Measurements from ENCODE around the gene IRF5.

DNA sequence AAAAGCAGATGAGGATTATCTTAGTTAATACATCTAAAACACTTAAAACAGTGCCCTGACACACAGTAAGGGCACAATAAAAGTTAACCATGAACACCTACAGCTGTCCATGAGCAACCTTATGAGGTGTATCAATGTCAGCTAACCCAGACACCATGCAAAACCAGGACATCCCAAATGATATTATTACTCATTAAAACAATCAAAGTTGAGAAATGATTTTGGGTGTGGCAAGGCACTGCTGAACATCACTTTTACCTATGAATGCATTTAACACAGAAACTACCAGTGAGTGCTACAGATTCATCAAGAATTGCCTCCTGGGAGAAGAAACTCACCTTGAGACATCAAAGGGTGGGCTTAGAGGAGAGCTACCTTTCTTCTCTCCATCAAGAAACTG is 18.3 kb downstream of the IRF5 start:
- no peak for TF ChIP-seq EZH2phosphoT487 (conservative IDR thresholded peaks at IDR 0.05; ENCODE audit: low read length)
- TF ChIP-seq, protein P1, sequence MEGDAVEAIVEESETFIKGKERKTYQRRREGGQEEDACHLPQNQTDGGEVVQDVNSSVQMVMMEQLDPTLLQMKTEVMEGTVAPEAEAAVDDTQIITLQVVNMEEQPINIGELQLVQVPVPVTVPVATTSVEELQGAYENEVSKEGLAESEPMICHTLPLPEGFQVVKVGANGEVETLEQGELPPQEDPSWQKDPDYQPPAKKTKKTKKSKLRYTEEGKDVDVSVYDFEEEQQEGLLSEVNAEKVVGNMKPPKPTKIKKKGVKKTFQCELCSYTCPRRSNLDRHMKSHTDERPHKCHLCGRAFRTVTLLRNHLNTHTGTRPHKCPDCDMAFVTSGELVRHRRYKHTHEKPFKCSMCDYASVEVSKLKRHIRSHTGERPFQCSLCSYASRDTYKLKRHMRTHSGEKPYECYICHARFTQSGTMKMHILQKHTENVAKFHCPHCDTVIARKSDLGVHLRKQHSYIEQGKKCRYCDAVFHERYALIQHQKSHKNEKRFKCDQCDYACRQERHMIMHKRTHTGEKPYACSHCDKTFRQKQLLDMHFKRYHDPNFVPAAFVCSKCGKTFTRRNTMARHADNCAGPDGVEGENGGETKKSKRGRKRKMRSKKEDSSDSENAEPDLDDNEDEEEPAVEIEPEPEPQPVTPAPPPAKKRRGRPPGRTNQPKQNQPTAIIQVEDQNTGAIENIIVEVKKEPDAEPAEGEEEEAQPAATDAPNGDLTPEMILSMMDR (IDR thresholded peaks at IDR 0.05; ENCODE audit: insufficient read depth, low read length, poor library complexity, severe bottlenecking) = no peak
